Stromal cell of bone marrow (primary cell): ENCODE measurements around the gene ITPR1.

Experiments
- DNase-seq: peaks from one replicate; pipeline ENCODE4 v3.0.0-alpha.2; 2012; ENCODE audit warnings: low read depth

The ITPR1 gene

DNA sequence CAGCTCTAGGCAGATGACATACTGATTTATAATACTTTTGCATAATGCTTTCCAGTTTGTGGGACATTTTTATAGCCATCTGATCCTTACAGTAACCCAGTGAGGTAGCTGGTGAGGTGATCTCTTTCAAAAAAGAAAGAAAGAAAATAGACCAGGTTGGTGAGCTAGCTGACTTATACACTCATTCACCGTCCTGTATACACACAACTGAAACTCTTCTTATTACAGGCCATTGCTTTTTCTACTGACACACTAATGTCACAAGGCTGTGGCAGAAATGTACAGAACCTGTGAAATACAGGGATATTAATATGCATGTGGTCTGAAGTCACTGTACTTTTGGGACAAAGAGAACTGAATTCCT is 335.9 kb downstream of the ITPR1 start:
- DNase-seq = no peak

DNA sequence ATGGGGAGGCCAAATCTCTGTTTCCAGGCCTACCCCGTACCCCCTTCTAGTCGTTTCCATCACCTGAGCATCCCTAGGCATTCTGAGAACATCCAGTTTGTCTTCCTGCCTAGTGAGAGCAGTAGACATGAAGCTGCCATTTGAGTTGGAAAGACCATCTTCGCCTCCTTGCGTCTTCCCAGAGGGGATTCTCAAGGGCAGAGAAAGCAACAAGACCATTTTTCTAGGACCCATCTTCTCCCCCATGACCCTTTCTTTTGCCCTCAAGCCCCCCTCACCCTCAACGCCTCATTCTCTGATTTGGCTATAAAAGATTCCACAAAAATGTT is 337.4 kb downstream of the ITPR1 start:
- no peak for DNase-seq

- DNase-seq = no peak
These were observed 338.4 kb downstream of the ITPR1 start for GRCh38 chr3:4831580-4831950.

DNA sequence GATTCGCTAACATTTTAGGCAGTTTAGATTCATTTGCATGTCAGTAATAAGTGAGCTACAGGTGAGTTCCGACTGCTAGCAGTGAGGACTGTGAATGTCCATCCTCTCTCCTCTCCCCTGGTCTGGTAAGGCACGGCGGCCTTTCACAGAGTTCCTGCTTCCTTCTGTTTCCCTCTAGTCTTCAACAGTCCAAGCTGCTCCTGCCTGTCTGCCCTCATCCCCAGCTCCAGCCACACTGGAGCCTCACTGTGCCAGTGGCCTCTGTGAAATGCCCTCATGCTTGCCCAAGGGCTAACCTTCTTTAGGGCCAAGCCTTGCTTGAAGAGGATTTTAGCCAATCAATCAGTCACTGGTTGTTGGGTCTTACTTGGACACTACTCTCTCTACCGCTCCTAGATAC is 340.3 kb downstream of the ITPR1 start:
- no peak for DNase-seq

DNA sequence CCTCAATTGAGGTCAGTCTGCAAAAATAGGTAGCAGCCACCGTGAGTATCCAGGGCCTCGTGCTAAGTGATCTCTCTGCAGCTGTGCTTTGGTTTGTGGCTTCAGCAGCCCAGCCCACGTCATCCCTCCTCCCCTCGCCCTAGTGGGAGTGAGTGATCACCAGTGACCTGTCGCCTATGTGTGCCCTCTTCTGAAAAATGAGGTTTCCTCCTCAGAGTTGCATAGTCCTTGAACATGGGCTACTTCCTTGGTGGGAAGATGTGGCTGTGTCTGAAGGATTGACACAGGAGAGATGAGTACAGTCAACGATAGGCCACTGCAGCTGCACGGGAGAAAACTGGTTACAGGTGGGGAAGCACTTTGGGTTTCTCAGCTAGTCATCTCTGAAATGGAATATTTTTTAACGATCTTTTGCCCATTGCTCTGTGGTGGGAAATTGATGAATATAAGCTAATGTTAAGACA is 341.3 kb downstream of the ITPR1 start:
- no peak for DNase-seq

DNA sequence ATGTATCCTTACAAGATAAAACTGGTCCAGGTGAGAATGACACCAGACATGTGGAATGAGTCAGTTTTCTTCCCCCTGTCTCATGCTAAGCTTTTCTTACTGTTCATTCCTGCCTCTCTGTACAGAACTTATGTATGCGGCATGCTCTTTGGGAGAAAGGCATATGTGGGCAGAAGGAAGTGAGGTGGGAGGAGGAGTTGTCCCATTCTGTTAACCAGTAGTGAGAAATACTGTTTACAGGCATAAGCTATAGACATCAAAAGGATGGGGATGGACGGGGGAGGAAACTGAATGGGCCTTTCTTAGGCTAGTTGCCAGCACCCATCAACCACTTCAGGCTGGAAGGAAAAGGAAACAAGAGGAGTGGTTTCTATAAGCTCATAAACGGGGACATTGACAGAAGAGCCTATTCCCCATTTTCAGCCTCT is 342.5 kb downstream of the ITPR1 start:
- no peak for DNase-seq

DNA sequence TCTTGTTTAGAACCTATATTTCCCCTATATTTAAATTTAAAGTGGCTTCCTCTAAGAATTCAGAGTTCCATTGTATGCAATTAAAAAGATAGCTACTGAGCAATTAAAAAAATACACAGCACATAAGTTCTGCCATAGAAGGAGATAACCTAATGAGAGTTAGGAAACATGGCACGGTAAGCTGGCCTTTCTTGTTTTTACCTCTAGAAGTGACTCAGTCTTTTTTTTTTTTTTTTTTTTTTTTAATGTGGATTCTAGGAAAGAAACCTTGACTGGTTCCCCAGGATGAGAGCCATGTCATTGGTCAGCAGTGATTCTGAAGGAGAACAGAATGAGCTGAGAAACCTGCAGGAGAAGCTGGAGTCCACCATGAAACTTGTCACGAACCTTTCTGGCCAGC is 343.4 kb downstream of the ITPR1 start:
- no peak for DNase-seq

DNA sequence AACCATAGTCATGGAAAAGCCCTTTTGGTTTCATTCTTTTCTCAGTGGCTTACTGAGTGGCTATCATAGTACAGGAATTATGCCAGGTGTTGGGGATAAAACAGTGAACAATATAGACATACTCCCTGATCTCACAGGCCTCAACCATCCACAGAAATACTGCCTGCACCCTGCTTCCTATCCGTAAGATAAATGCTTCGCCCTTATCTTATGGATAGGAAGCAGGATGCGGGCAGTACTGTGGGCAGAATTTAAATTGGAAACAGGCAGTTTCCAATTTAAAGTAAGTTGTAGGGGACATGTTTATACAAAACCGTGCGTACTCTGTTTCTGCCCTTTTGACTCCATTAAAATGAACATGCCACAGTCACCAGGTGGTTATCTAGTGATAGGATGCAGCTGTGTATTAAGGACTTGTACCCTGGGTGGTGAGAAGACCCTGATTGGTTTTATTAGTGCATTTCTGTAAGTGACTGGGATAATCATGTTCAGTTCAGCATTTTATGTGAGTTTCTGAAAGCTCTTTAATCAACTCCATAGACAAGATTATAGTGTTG is 344.3 kb downstream of the ITPR1 start:
- DNase-seq = no peak

GRCh38 chr3:4838621-4839022 is 345.5 kb downstream of the ITPR1 start:
- no peak for DNase-seq

- DNase-seq = no peak
These were observed 346.1 kb downstream of the ITPR1 start for GRCh38 chr3:4839278-4839677.

GRCh38 chr3:4841225-4841624 is 348.1 kb downstream of the ITPR1 start:
- DNase-seq = no peak

GRCh38 chr3:4841776-4842440 is 348.8 kb downstream of the ITPR1 start:
- no peak for DNase-seq

DNA sequence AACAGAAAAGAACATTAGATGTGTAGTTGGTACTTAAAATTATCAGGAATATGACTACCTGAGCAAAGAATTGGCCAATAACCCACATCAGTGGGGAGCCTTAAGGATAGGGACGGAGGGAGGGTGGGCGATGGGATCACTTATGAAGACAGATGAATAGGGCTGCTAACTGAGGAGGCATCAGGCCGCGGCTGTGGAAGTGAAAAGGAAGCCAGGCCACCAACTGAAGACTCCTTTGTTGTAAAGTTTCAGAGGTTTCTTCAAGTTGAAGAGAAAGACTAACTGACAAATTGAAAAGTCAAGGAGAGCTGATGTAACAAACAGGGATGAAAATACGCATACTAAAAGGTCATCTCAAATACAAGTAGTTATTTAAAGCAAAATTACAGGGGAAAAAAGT is 350.5 kb downstream of the ITPR1 start:
- no peak for DNase-seq

DNA sequence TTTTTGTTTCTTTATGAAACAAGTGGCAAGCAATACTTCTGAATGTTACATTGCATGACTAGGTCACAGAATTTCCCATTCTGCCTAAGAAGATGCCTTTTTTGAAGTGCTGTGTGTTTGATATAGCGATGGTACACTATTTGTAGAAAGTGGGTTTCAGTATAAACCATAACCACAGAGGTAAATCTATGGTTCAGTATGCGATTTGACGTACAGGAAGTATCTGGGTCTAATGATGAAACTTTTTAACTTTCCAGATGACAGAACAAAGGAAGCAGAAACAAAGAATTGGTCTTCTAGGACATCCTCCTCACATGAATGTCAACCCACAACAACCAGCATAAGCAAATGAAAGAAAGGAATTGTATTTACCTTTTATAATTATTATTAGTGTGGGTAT is 352.7 kb downstream of the ITPR1 start:
- no peak for DNase-seq

DNA sequence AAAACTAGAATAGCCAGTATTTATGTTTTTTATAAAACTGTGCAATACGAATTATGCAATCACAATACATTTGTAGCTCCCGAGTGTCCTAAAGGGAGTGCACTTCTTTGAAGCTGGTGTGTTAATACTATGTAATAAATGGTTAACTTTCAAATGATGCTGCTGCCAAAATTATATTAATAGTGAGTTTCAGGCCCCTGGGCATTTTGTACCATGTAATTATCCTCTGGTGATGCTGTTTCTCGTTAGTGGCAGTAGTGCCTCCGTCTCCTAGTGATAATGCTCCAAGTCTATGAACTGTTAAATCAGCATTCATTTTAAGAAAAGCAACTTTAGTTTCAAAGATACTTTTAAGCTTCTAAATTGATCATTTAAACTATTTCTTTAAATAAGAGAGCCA is 353.4 kb downstream of the ITPR1 start:
- no peak for DNase-seq

DNA sequence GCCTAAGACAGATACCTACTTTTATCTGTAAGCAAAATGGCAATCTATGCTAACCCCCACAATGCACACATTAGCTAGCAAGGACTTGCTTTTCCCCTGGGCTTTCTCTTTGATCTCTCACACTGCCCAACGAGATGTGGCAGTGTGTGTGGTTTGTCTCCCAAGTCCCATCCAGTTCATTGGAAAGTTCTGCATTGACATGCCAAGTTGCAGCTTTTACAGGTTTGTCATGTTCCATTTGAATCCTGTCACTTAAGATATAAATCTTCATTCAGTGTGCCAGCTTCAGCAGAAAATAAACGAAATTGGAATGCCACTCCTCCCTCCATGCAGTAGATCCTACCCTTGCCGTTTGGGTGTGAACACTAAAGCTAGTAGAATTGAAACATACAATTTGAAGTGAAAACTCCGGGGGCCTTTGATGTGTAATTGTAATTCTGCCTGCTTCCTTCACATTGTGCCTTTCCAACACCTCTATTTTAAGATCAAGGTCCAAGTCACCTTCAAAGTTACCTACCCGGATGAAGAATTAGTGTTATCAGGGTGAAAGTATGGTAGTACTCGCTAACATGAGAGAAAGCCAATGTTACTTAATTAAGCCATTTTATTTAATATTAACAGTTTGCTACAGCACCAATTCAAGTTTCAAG is 355.2 kb downstream of the ITPR1 start:
- DNase-seq = no peak

DNA sequence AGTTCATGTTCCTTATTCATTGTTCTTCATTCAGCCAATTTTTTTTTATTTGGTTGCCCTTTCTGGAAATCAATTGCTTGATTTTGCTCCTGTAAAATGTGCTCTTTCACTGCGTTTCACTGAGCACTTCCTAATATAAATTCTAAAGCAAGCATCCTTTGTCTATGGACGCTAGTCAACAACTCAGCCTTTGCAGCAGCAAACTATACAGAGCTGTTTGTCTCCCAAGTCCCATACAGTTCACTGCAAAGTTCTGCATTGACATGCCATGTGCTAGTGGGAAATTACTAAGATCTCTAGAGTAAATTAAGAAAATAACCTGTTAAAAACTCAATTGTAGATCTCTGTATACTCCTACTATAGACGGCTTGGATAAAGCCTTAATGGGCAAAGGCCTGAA is 356.0 kb downstream of the ITPR1 start:
- DNase-seq = no peak

DNA sequence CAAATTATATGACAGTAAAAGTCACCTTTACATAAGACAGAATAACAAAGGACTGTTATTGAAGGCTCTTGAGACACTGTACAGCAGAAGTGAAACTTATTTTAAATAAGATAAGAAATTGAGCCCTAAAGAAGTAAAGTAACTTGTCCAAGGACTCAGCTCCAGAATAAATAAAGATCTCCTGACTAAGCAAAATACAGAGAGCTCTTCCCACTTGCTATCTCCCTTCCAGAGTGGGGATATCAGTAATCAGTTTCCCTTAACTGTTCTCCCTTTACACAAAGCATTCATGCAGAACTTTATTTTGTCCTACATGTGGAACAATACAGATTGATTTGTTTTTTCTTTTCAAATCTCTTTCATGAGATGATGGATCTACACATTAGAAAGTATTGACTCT is 356.6 kb downstream of the ITPR1 start:
- DNase-seq = no peak

- no peak for DNase-seq
These were observed 357.2 kb downstream of the ITPR1 start for GRCh38 chr3:4850211-4850927.

DNA sequence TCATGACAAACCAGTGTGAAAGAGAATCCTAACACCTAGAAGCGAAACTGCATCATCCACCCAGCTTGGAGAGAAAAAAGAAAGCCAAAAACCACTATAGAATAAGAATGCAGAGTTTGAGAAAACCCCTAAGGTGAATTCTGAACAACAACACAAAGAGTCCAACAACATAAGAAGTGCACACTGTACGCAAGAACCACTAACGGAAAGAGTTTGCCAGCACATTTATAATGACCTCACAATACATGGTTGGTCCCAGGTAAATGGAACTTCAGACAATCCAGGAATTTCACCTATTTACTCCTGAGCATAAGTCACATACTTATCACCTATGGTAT is 357.7 kb downstream of the ITPR1 start:
- no peak for DNase-seq

- no peak for DNase-seq
These were observed 359.9 kb downstream of the ITPR1 start for GRCh38 chr3:4852780-4853748.

DNA sequence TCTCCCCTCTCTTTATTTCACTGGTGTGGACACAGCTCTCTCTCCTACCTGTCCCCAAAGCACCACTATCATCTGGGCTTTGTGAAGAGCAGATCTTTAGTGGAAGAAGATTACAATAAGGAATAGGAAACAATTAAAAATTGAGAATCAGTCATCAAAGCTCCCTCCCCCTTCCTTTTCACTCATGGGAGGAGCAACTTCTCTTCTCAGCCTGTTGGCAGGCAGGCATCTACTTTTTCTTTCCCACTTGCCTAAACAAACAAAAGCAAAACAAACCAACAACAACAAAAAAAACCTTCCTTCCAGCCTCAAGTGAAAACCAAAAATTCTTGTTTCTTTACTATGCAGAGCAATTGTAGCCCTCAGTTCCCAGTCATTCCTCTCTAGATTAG is 360.6 kb downstream of the ITPR1 start:
- DNase-seq = no peak
